ENCODE results near the gene MAP3K20.

Gene MAP3K20

GRCh38 chr2:173191601-173192000 is 116.0 kb downstream of the MAP3K20 start:
- TF ChIP-seq SIN3A (IDR thresholded peaks at IDR 0.05; ENCODE audit: borderline replicate concordance, insufficient read depth, low read length) (no peak), TAF1 (IDR thresholded peaks at IDR 0.05; ENCODE audit: borderline replicate concordance, insufficient read depth, low read length) (no peak), POLR2AphosphoS5 (IDR thresholded peaks at IDR 0.05; ENCODE audit: low read depth, low read length) (no peak), FOXP2 (optimal IDR thresholded peaks at IDR 0.05; ENCODE audit: borderline replicate concordance, extremely low read depth, extremely low read length, insufficient read depth) (no peak), REST (IDR thresholded peaks at IDR 0.05; ENCODE audit: insufficient read depth in 1 of 2, low read depth in 2 of 2, low read length in 2 of 2) (no peak)

- TF ChIP-seq TAF1 (IDR thresholded peaks at IDR 0.05; ENCODE audit: borderline replicate concordance, insufficient read depth, low read length) (no peak), REST (IDR thresholded peaks at IDR 0.05; ENCODE audit: insufficient read depth in 1 of 2, low read depth in 2 of 2, low read length in 2 of 2) (no peak), POLR2AphosphoS5 (IDR thresholded peaks at IDR 0.05; ENCODE audit: low read depth, low read length) (no peak), FOXP2 (optimal IDR thresholded peaks at IDR 0.05; ENCODE audit: borderline replicate concordance, extremely low read depth, extremely low read length, insufficient read depth) (no peak), SIN3A (IDR thresholded peaks at IDR 0.05; ENCODE audit: borderline replicate concordance, insufficient read depth, low read length) (no peak)
These were observed 116.4 kb downstream of the MAP3K20 start for GRCh38 chr2:173192071-173192470.

DNA sequence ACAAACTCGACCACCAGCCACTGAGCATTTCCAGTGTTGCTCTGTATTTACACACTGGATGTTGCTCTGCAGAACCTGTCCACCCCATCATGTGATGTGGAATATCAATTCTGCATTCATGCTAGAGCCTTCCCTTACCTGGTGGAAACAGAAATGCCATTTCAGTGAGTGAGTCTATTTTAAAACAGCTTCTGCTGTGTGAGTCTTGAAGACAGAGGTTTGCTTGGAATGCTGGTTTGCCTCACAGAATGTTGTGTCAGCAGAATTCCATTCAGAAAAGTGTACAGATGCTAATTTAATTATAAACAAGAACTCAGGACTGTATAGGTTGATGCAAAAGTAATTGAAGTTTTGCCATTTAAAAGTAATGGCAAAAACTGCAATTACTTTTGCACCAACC is 118.3 kb downstream of the MAP3K20 start:
- TF ChIP-seq POLR2AphosphoS5 (IDR thresholded peaks at IDR 0.05; ENCODE audit: low read depth, low read length) = no peak
- no peak for TF ChIP-seq FOXP2 (optimal IDR thresholded peaks at IDR 0.05; ENCODE audit: borderline replicate concordance, extremely low read depth, extremely low read length, insufficient read depth)
- TF ChIP-seq REST (IDR thresholded peaks at IDR 0.05; ENCODE audit: insufficient read depth in 1 of 2, low read depth in 2 of 2, low read length in 2 of 2) = no peak
- TF ChIP-seq TAF1 (IDR thresholded peaks at IDR 0.05; ENCODE audit: borderline replicate concordance, insufficient read depth, low read length) = no peak
- no peak for TF ChIP-seq SIN3A (IDR thresholded peaks at IDR 0.05; ENCODE audit: borderline replicate concordance, insufficient read depth, low read length)

DNA sequence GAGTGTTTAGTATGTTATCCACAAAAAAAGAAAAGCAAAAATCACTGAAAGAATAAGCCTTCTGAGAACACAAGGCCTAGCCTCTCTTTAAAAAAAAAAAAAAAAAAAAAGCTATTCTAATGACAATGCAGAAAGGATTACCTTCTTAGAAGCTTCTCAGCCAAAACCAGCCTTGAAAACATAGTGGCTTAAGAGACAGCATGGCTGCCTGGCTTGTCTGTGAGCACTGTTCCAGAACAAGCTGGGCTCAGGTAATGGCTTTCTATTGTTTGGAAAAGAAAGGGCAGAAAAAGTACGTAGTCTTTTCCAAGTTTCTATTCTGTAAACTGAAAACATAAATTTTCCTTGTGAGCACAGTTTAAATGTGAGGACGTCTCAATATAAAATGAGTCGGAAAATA is 119.5 kb downstream of the MAP3K20 start:
- TF ChIP-seq REST (IDR thresholded peaks at IDR 0.05; ENCODE audit: insufficient read depth in 1 of 2, low read depth in 2 of 2, low read length in 2 of 2) = no peak
- no peak for TF ChIP-seq POLR2AphosphoS5 (IDR thresholded peaks at IDR 0.05; ENCODE audit: low read depth, low read length)
- TF ChIP-seq FOXP2 (optimal IDR thresholded peaks at IDR 0.05; ENCODE audit: borderline replicate concordance, extremely low read depth, extremely low read length, insufficient read depth) = no peak
- TF ChIP-seq SIN3A (IDR thresholded peaks at IDR 0.05; ENCODE audit: borderline replicate concordance, insufficient read depth, low read length) = no peak
- TF ChIP-seq TAF1 (IDR thresholded peaks at IDR 0.05; ENCODE audit: borderline replicate concordance, insufficient read depth, low read length) = no peak

DNA sequence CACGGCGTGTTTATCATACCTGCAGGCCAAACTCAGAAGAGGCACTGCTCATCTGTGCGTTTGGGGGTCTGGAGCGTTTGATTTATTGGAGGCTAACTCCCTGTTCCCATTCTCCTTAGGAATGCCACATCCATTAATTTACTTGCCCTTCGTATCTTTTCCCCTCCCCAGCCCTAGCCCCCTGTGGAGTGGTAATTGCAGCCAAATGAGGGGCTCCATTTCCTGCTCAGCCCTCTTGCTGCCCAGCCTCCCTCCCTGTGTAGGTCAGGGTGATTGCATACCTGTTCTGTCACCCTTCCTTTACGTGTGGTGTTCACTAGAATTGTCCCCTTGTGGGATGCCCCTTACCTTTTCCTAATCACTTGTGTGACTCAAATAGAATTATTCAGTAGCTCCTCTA is 120.4 kb downstream of the MAP3K20 start:
- TF ChIP-seq TAF1 (IDR thresholded peaks at IDR 0.05; ENCODE audit: borderline replicate concordance, insufficient read depth, low read length) (no peak), FOXP2 (optimal IDR thresholded peaks at IDR 0.05; ENCODE audit: borderline replicate concordance, extremely low read depth, extremely low read length, insufficient read depth) (no peak), POLR2AphosphoS5 (IDR thresholded peaks at IDR 0.05; ENCODE audit: low read depth, low read length) (no peak), SIN3A (IDR thresholded peaks at IDR 0.05; ENCODE audit: borderline replicate concordance, insufficient read depth, low read length) (no peak), REST (IDR thresholded peaks at IDR 0.05; ENCODE audit: insufficient read depth in 1 of 2, low read depth in 2 of 2, low read length in 2 of 2) (no peak)

All from PFSK-1 (cell line).